H54 (cell line): ENCODE data around the gene EXOSC5.
"Not testable (repeated sequence)": the region's sequence is repeated elsewhere in the genome, so short reads cannot be mapped to it uniquely, and the experiment has no call there.

ENCODE experiments used
- DNase-seq: peaks from one replicate; pipeline ENCODE4 v3.0.0; 2011; ENCODE audit warnings: low spot score, mixed read lengths; ENCODE audit not compliant: insufficient read length
- FAIRE-seq: peaks from 3 replicates; lab custom pipeline; 2011; peaks lifted over from hg19 to GRCh38; lab: Jason Lieb, UNC
- POLR2A ChIP-seq: IDR thresholded peaks from 2 replicates; pipeline ENCODE4 v1.6.1; 2011; ENCODE audit warnings: low read depth, mild to moderate bottlenecking, low read length

EXOSC5 gene

GRCh38 chr19:41357746-41358145, 39.4 kb downstream of the EXOSC5 start:
- DNase-seq (no peak), FAIRE-seq (no peak)
- TF ChIP-seq POLR2A = no peak

GRCh38 chr19:41356984-41357739, 40.0 kb downstream of the EXOSC5 start:
- DNase-seq = no peak
- TF ChIP-seq POLR2A = no peak
- no peak for FAIRE-seq

- no peak for TF ChIP-seq POLR2A
- FAIRE-seq (no peak), DNase-seq (no peak)
Observed at GRCh38 chr19:41355802-41356201, 41.4 kb downstream of the EXOSC5 start.

- no peak for TF ChIP-seq POLR2A
- DNase-seq (no peak), FAIRE-seq (no peak)
Observed at GRCh38 chr19:41355035-41355434, 42.1 kb downstream of the EXOSC5 start.

GRCh38 chr19:41354343-41354953, 42.7 kb downstream of the EXOSC5 start:
- FAIRE-seq = no peak
- no peak for DNase-seq

GRCh38 chr19:41353466-41354342, 43.5 kb downstream of the EXOSC5 start, which contains the start of gene TGFB1:
TGFB1 (minus strand) TSS chr19:41353922; CDS start chr19:41353044, 878 bp downstream.
- FAIRE-seq (no peak), DNase-seq (peak; percentile 97)
- peak; percentile 81 for TF ChIP-seq POLR2A

More at GRCh38 chr19:41354343-41354953, 42.7 kb downstream of the EXOSC5 start:
- TF ChIP-seq POLR2A = no peak

GRCh38 chr19:41352609-41353465, 44.3 kb downstream of the EXOSC5 start:
- FAIRE-seq = no peak
- no peak for DNase-seq
- 0 out of 2 replicates have a peak, but pooled peaks have one; percentile 28 for TF ChIP-seq POLR2A

- DNase-seq = no peak
- FAIRE-seq = no peak
- TF ChIP-seq POLR2A = no peak
Observed at GRCh38 chr19:41352279-41352608, 44.9 kb downstream of the EXOSC5 start.

- 0 out of 2 replicates have a peak, but pooled peaks have one; percentile 31 for TF ChIP-seq POLR2A
- DNase-seq (peak; percentile 87), FAIRE-seq (no peak)
Observed at GRCh38 chr19:41351339-41352245, 45.6 kb downstream of the EXOSC5 start.

- FAIRE-seq = no peak
Observed at GRCh38 chr19:41350735-41351338, 46.3 kb downstream of the EXOSC5 start.

GRCh38 chr19:41346916-41347315, 50.2 kb downstream of the EXOSC5 start:
- FAIRE-seq = not testable (repeated sequence)

More at GRCh38 chr19:41350735-41351338, 46.3 kb downstream of the EXOSC5 start:
- no peak for TF ChIP-seq POLR2A
- no peak for DNase-seq

GRCh38 chr19:41344162-41344561, 53.0 kb downstream of the EXOSC5 start:
- no peak for DNase-seq
- no peak for TF ChIP-seq POLR2A
- FAIRE-seq = no peak

More at GRCh38 chr19:41346916-41347315, 50.2 kb downstream of the EXOSC5 start:
- not testable (repeated sequence) for DNase-seq
